GM12878 (cell line): ENCODE results near the gene NPSR1. TPM values are rescaled to one million over a fixed set of nuclear protein-coding genes. Genes with fewer than 3 reads are reported as not detected.

Experiments used
- ATAC-seq: fragments of 200-7000 bp; cut with Tn5 transposase; 3 replicates; pipeline ENCODE4 v1.9.1; 2020; ENCODE audit warnings: mild to moderate bottlenecking, moderate library complexity
- BruUV-seq: library from RNA; stranded (reverse); fragments of 400-500 nt; replicated peaks from 2 replicates; lab custom pipeline; 2021; lab: Mats Ljungman, UMichigan
- CTCF ChIA-PET: fragments of 300-600 bp; sonication (Branson Sonifier 250); formaldehyde crosslinking; extraction: SDS; loops from one replicate; lab custom pipeline; 2021; ENCODE audit warnings: inconsistent platforms; lab: Yijun Ruan, JAX
- POLR2A ChIA-PET: fragments of 350-600 bp; formaldehyde crosslinking; extraction: SDS; loops from one replicate; lab custom pipeline; 2021; ENCODE audit warnings: inconsistent platforms; lab: Charles Lee
- RAD21 ChIA-PET: fragments of 300-600 bp; sonication (Branson Sonifier 250); formaldehyde crosslinking; loops from one replicate; lab custom pipeline; 2023; ENCODE audit warnings: antibody characterized with exemption; ENCODE audit not compliant: unreplicated experiment; lab: Charles Lee
- SMC1A ChIA-PET: fragments of 300-600 bp; sonication (Branson Sonifier 250); formaldehyde crosslinking; loops from one replicate; lab custom pipeline; 2023; ENCODE audit not compliant: unreplicated experiment, uncharacterized antibody; lab: Charles Lee
- DNase-seq: peaks from one replicate; pipeline ENCODE4 v3.0.0-alpha.2; 2011; ENCODE audit warnings: low read depth, low spot score
- FAIRE-seq: peaks from 3 replicates; lab custom pipeline; 2011; peaks lifted over from hg19 to GRCh38; lab: Jason Lieb, UNC
- H2AFZ ChIP-seq: 2 replicates; pipeline ENCODE4 v1.6.0; 2011; ENCODE audit warnings: low read depth, low read length, control low read depth; ENCODE audit not compliant: control insufficient read depth
- H3K27ac ChIP-seq: 2 replicates; pipeline ENCODE4 v1.5.1; 2011; ENCODE audit warnings: control low read depth; ENCODE audit not compliant: control insufficient read depth, insufficient read depth
- H3K27me3 ChIP-seq, 2 experiments: replicated peaks in 1 of 2; 2 replicates each; pipeline versions ENCODE4 v1.6.0 to v1.6.1; 2011; ENCODE audit warnings: low read length in 1 of 2; ENCODE audit not compliant: control insufficient read depth in 2 of 2, insufficient read depth in 2 of 2
- H3K36me3 ChIP-seq, 2 experiments: 2 replicates each; pipeline ENCODE4 v1.5.1; 2011; ENCODE audit warnings: low read length in 1 of 2; ENCODE audit not compliant: control insufficient read depth in 2 of 2, insufficient read depth in 2 of 2
- H3K4me1 ChIP-seq: 2 replicates; pipeline ENCODE4 v1.6.1; 2011; ENCODE audit warnings: mild to moderate bottlenecking, low read length, moderate library complexity, mixed read lengths; ENCODE audit not compliant: control insufficient read depth, insufficient read depth
- H3K4me2 ChIP-seq: 2 replicates; pipeline ENCODE4 v1.6.0; 2011; ENCODE audit warnings: control low read depth; ENCODE audit not compliant: control insufficient read depth, insufficient read depth
- H3K4me3 ChIP-seq: fragments of 200-600 bp; sonication (generic); 2 replicates; pipeline ENCODE4 v1.5.1; 2016
- H3K79me2 ChIP-seq: 2 replicates; pipeline ENCODE4 v1.6.0; 2011; ENCODE audit warnings: low read length; ENCODE audit not compliant: control insufficient read depth, insufficient read depth
- H3K9ac ChIP-seq: 2 replicates; pipeline ENCODE4 v1.8.0; 2011; ENCODE audit warnings: low read length, control low read depth, mixed read lengths; ENCODE audit not compliant: control insufficient read depth, insufficient read depth
- H3K9me3 ChIP-seq: replicated peaks from 3 replicates; pipeline ENCODE4 v1.5.1; 2011; ENCODE audit warnings: mild to moderate bottlenecking, low read length; ENCODE audit not compliant: control insufficient read depth, insufficient read depth
- H4K20me1 ChIP-seq: 2 replicates; pipeline ENCODE4 v1.6.0; 2011; ENCODE audit not compliant: control insufficient read depth, insufficient read depth
- IRF4 ChIP-seq: IDR thresholded peaks from 2 replicates; pipeline ENCODE4 v1.6.1; 2011; ENCODE audit warnings: low read depth, low read length
- RAD21 ChIP-seq: IDR thresholded peaks from 2 replicates; pipeline ENCODE4 v1.6.1; 2011; ENCODE audit warnings: mild to moderate bottlenecking, low read depth, low read length, moderate library complexity; ENCODE audit not compliant: insufficient read depth
- SMC3 ChIP-seq: IDR thresholded peaks from 2 replicates; pipeline ENCODE4 v1.6.1; 2011; ENCODE audit warnings: low read length, improper control_type of control experiment, borderline replicate concordance
- SRF ChIP-seq, 2 experiments: IDR thresholded peaks; 2 replicates each; pipeline ENCODE4 v1.6.1; 2011; ENCODE audit warnings: low read depth in 2 of 2, low read length in 2 of 2, mild to moderate bottlenecking in 1 of 2, moderate library complexity in 1 of 2
- TAF1 ChIP-seq: IDR thresholded peaks from 2 replicates; pipeline ENCODE4 v1.6.1; 2011; ENCODE audit warnings: mild to moderate bottlenecking, low read depth, low read length, borderline replicate concordance
- YBX1 ChIP-seq: fragments of 450-650 bp; IDR thresholded peaks from 2 replicates; pipeline ENCODE4 v1.6.1; 2016; ENCODE audit warnings: antibody characterized with exemption
- YY1 ChIP-seq: IDR thresholded peaks from 2 replicates; pipeline ENCODE4 v1.6.1; 2011; ENCODE audit warnings: low read depth, mild to moderate bottlenecking, low read length
- WGBS: methylation state at CpG from one replicate; pipeline ENCODE4 v1.1.6; 2016; ENCODE audit warnings: low lambda C conversion rate; ENCODE audit not compliant: insufficient replicate concordance, insufficient coverage; ENCODE audit errors: missing lambda C conversion rate; 5-methylcytosine and 5-hydroxymethylcytosine counted together
- in situ Hi-C: fragments of 300-500 bp; cut with MboI; formaldehyde crosslinking; loops from 9 replicates; pipeline ENCODE4 v1.14.3; 2018; ENCODE audit warnings: mixed read lengths
- intact Hi-C: fragments of 100-400 bp; cut with micrococcal nuclease; formaldehyde crosslinking; loops from one replicate; pipeline ENCODE4 v1.14.2; 2022; ENCODE audit not compliant: unreplicated experiment
- polyA plus RNA-seq, 11 experiments: library from polyadenylated mRNA; depleted of rRNA in 4 of 11; unstranded in 6 of 11; stranded (reverse) in 5 of 11; fragments of >200 nt; fragmentation: Nextera tagmentation in 4 of 11; fragmentation: Illumina TruSeq in 1 of 11; extraction: Ambion mirVana in 4 of 11; extraction: Trizol in 1 of 11; gene quantifications; 1 replicate in 1 of 11; 2 replicates in 10 of 11; pipeline versions ENCODE4 v1.2.1 to v1.2.3, GENCODE V29; 2011 to 2016; ENCODE audit warnings: inconsistent platforms in 2 of 11, missing spikeins in 2 of 11, low read depth in 1 of 11
- total RNA-seq, 4 experiments: library from RNA; depleted of rRNA in 3 of 4; stranded (reverse); fragments of >200 nt in 3 of 4; fragmentation: Illumina TruSeq in 1 of 4; extraction: Trizol in 1 of 4; gene quantifications; 2 replicates each; pipeline versions ENCODE4 v1.2.1 to v1.2.3, GENCODE V29; 2013 to 2021
- TF ChIP-seq, protein P1 (sequence below): IDR thresholded peaks from 2 replicates; pipeline ENCODE4 v1.6.1; 2012; ENCODE audit warnings: low read length, inconsistent platforms
- TF ChIP-seq, protein P2 (sequence below), 3 experiments: IDR thresholded peaks in 2 of 3; conservative IDR thresholded peaks in 1 of 3; 2 replicates each; pipeline ENCODE4 v1.5.1; 2011; ENCODE audit warnings: low read depth in 3 of 3, low read length in 3 of 3, mild to moderate bottlenecking in 3 of 3, control low read depth in 2 of 3, moderate library complexity in 2 of 3, inconsistent platforms in 1 of 3, mixed read lengths in 1 of 3; ENCODE audit not compliant: control insufficient read depth in 2 of 3, insufficient read depth in 1 of 3; ENCODE audit errors: extremely low read depth in 1 of 3
- TF ChIP-seq, protein P3 (sequence below): IDR thresholded peaks from 2 replicates; pipeline ENCODE4 v1.6.1; 2011; ENCODE audit warnings: low read depth, low read length, improper control_type of control experiment, borderline replicate concordance

NPSR1 gene
- total and polyA plus RNA-seq, 10 of the 15 experiments (the other 5 are each of a cell fraction or from before 2014, with no cell fraction given) = 0.20 TPM; not detected in 9

DNA sequence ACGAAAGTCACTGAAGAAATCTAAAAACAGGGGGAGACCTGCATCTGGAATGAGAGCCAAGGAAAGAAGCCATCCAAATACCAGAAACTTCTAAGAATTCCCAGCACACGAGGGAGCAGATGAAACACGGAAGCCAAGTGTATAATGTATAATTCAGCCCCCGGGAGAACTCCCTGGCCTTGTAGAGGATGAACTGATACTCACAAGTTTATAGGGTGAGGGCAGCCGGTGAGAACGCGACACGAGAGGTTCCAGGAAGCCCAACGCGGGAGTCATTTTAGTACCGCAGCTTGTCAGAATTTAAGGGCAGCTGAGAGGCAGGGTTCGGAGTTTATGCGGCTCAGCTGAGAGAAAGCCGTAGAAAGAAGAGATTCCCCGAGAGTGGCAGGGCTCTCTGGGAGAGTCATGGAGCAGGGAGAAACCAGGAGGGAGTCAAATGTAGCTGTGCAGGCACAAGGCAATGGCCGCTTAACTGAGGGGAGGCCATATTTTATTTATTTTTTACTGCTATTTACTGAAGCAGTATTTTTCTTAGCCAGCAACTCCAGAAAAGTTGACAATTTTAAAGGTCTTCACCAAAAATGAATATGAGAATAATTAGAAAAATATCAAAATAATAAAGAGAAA, 164.0 kb downstream of the NPSR1 start (continued):
- TF ChIP-seq, protein P1, sequence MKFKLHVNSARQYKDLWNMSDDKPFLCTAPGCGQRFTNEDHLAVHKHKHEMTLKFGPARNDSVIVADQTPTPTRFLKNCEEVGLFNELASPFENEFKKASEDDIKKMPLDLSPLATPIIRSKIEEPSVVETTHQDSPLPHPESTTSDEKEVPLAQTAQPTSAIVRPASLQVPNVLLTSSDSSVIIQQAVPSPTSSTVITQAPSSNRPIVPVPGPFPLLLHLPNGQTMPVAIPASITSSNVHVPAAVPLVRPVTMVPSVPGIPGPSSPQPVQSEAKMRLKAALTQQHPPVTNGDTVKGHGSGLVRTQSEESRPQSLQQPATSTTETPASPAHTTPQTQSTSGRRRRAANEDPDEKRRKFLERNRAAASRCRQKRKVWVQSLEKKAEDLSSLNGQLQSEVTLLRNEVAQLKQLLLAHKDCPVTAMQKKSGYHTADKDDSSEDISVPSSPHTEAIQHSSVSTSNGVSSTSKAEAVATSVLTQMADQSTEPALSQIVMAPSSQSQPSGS = no peak
- TF ChIP-seq YBX1 (no peak), RAD21 (no peak)
- TF ChIP-seq, protein P2, sequence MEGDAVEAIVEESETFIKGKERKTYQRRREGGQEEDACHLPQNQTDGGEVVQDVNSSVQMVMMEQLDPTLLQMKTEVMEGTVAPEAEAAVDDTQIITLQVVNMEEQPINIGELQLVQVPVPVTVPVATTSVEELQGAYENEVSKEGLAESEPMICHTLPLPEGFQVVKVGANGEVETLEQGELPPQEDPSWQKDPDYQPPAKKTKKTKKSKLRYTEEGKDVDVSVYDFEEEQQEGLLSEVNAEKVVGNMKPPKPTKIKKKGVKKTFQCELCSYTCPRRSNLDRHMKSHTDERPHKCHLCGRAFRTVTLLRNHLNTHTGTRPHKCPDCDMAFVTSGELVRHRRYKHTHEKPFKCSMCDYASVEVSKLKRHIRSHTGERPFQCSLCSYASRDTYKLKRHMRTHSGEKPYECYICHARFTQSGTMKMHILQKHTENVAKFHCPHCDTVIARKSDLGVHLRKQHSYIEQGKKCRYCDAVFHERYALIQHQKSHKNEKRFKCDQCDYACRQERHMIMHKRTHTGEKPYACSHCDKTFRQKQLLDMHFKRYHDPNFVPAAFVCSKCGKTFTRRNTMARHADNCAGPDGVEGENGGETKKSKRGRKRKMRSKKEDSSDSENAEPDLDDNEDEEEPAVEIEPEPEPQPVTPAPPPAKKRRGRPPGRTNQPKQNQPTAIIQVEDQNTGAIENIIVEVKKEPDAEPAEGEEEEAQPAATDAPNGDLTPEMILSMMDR (IDR thresholded peaks at IDR 0.05 in 2 of 3, conservative IDR thresholded peaks at IDR 0.05 in 1 of 3; ENCODE audit: control insufficient read depth in 2 of 3, extremely low read depth in 1 of 3, insufficient read depth in 1 of 3, low read depth in 3 of 3, low read length in 3 of 3) = no peak

DNA sequence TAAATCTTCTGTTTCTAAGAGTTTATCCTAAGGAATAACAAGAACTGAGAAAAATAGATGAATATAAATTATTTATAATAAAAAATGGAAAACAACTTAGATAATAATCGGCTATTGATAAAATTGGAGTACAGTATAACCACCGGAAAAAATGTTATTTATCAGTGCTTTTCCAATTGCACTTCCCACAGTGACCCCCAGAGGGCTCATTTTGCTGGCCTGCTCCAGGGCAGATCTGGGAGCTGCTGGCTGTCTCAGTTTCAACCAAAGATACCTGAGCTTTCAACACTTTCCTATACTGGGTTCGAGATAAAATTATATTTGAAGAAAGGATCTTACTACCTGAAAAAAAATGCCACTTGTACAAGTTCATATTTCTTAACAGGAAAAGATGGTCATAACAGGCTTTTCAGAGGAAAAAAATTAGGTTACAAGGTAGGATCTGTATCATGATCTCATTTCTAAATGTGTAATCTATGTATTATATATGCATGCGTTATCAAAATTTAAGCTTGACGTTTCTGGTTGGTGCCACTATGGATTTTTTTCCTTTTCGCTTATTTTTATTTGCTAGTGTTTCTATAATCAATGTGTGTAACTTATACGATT, 165.7 kb downstream of the NPSR1 start:
- Histone ChIP-seq H3K4me3 (no peak overlapping the region), H3K4me1 (no peaks in the 10 kb centered on the region), H4K20me1 (no peaks in the 10 kb centered on the region), H3K27me3 (no peaks in the 10 kb centered on the region), H2AFZ (no peak overlapping the region), H3K9ac (no peak overlapping the region), H3K4me2 (no peak overlapping the region), H3K36me3 (no peaks in the 10 kb centered on the region), H3K79me2 (no peaks in the 10 kb centered on the region), H3K27ac (no peak overlapping the region), H3K9me3 (no peaks in the 10 kb centered on the region)
- DNase-seq (no peak), ATAC-seq (peak; percentile 87), FAIRE-seq (peak; percentile 49)
- ChIA-PET RAD21 (interaction anchor here (0.7 to 2.5 kb wide), 9 partner anchors 37 to 212 kb away, joined by 3 to 28 read pairs (median 4); no protein-coding TSS in a partner anchor), POLR2A (no interaction called here), CTCF (interaction anchor here (0.5 to 4.1 kb wide), 22 partner anchors 12 to 288 kb away, joined by 3 to 35 read pairs (median 4); no protein-coding TSS in a partner anchor), SMC1A (interaction anchor here (0.8 to 2.3 kb wide), 12 partner anchors 21 to 212 kb away, joined by 3 to 21 read pairs (median 4); no protein-coding TSS in a partner anchor)
- WGBS = 33% methylated on average over 7 of the region's 7 CpGs
- peak; percentile 74 for TF ChIP-seq RAD21
- TF ChIP-seq, protein P2 (IDR thresholded peaks at IDR 0.05 in 2 of 3, conservative IDR thresholded peaks at IDR 0.05 in 1 of 3; ENCODE audit: control insufficient read depth in 2 of 3, extremely low read depth in 1 of 3, insufficient read depth in 1 of 3, low read depth in 3 of 3, low read length in 3 of 3) = peak; percentile 74 to 86 (median 79)
- TF ChIP-seq, protein P3, sequence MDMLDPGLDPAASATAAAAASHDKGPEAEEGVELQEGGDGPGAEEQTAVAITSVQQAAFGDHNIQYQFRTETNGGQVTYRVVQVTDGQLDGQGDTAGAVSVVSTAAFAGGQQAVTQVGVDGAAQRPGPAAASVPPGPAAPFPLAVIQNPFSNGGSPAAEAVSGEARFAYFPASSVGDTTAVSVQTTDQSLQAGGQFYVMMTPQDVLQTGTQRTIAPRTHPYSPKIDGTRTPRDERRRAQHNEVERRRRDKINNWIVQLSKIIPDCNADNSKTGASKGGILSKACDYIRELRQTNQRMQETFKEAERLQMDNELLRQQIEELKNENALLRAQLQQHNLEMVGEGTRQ = no peak
- TF ChIP-seq SMC3 = peak; percentile 83; the same call in 1 of the 2 replicates
- no peak for TF ChIP-seq TAF1
- 0 out of 4 replicates have a peak, but pooled peaks of 1 of the 2 experiments have one; percentile 13 for TF ChIP-seq SRF (IDR thresholded peaks at IDR 0.05; ENCODE audit: low read depth in 2 of 2, low read length in 2 of 2)
- 0 out of 2 replicates have a peak, but pooled peaks have one; percentile 8 for TF ChIP-seq IRF4
- TF ChIP-seq YY1 = peak; percentile 26; the same call in 1 of the 2 replicates
- in situ Hi-C loops = no loop called here
- no TSS peak for BruUV-seq
- intact Hi-C loops = loop anchor here (1.0 to 2.0 kb wide), 3 partner anchors 65 to 213 kb away; no protein-coding TSS in a partner anchor
